ENCODE results near the gene OSBPL3.

DNA sequence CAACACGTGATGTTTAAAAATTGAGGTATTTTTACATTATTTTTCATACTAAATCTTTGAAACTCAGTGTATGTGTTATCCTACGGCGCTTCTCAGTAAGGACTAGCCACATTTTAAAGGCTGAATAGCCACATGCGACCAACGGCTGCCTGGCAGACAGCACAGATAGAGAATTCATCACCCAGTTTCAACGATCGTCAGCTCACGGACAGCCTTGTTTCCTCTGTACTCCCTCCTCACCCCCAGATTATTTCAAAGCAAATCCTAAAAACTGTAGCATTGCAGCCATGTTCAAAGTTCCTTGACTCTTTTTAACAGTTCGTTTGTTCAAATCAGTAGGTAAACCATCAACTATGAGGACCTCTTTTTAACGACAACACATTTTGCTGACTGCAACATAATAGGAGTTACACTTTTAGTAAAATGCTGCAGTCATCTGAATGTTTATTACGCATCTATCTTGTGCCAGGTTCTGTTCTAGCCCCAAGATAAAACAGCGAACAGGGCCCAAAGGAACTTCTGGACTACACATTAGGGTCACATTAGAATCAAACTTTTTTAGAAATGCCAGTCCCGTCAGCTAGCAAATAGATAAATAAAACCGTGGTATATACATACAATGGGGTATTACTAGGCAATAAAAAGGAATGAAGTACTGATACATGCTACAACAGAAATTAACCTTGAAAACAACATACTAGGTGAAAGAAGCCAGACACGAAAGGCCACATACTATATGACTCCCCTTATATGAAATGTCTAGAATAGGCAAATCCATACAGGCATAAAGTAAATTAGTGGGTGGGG is 5.7 kb downstream of the OSBPL3 start:
- TF ChIP-seq POLR2AphosphoS5 (IDR thresholded peaks at IDR 0.05), result no peak
- TF ChIP-seq POLR2A (IDR thresholded peaks at IDR 0.05), result no peak
- TF ChIP-seq CTCF (IDR thresholded peaks at IDR 0.05), result no peak
- no peak for TF ChIP-seq EP300 (IDR thresholded peaks at IDR 0.05)

All from gastroesophageal sphincter (tissue), 3 donors.